Activated CD4-positive, alpha-beta T cell treated with anti-CD3 and anti-CD28 coated beads, Interleukin-2, amount 50 U/mL, for 1 hour (primary cell): Measurements from ENCODE around the gene REC8.
"Not testable (repeated sequence)": the region's sequence is repeated elsewhere in the genome, so short reads cannot be mapped to it uniquely, and the experiment has no call there.

Experiments
- DNase-seq: peaks from one replicate; pipeline ENCODE4 v3.0.0-alpha.2; 2020

REC8 gene

GRCh38 chr14:24185026-24185425 is 13.1 kb downstream of the REC8 start:
- no peak for DNase-seq

- no peak for DNase-seq
Observed at GRCh38 chr14:24185741-24186140, 13.9 kb downstream of the REC8 start.

GRCh38 chr14:24186831-24187538 is 15.1 kb downstream of the REC8 start:
- no peak for DNase-seq

GRCh38 chr14:24187539-24187915 is 15.6 kb downstream of the REC8 start:
- no peak for DNase-seq

GRCh38 chr14:24188251-24189058 is 16.6 kb downstream of the REC8 start, which contains the start of gene IPO4:
Gene IPO4, minus strand, starts transcription at chr14:24188816. Its CDS starts 29 bp downstream, at chr14:24188787.
- DNase-seq, result peak; percentile 94

GRCh38 chr14:24189059-24189375 is 17.1 kb downstream of the REC8 start:
- no peak for DNase-seq

GRCh38 chr14:24189460-24189859 is 17.6 kb downstream of the REC8 start:
- DNase-seq, result no peak

GRCh38 chr14:24190416-24190815 is 18.5 kb downstream of the REC8 start:
- no peak for DNase-seq

GRCh38 chr14:24192933-24193332 is 21.1 kb downstream of the REC8 start:
- DNase-seq, result no peak

- DNase-seq, result no peak
Observed at GRCh38 chr14:24194186-24194872, 22.4 kb downstream of the REC8 start.

- no peak for DNase-seq
Observed at GRCh38 chr14:24194873-24195185, 22.9 kb downstream of the REC8 start.

- DNase-seq, result peak; percentile 84
Observed at GRCh38 chr14:24195186-24196070, 23.5 kb downstream of the REC8 start, which contains the start of gene TM9SF1. Gene TM9SF1, minus strand, starts transcription at chr14:24195441. Its CDS starts 422 bp downstream, at chr14:24195019.

GRCh38 chr14:24196071-24197055 is 24.5 kb downstream of the REC8 start:
- DNase-seq, result no peak

- no peak for DNase-seq
Observed at GRCh38 chr14:24197056-24197450, 25.2 kb downstream of the REC8 start.

- DNase-seq, result no peak
Observed at GRCh38 chr14:24198814-24199524, 27.1 kb downstream of the REC8 start.

- DNase-seq, result not testable (repeated sequence)
Observed at GRCh38 chr14:24202538-24202937, 30.7 kb downstream of the REC8 start.

- not testable (repeated sequence) for DNase-seq
Observed at GRCh38 chr14:24203249-24203886, 31.5 kb downstream of the REC8 start.

GRCh38 chr14:24204163-24205146 is 32.6 kb downstream of the REC8 start:
- no peak for DNase-seq
